GM12878 (cell line): Measurements from ENCODE around the gene CR2. TPM values are rescaled to one million over a fixed set of nuclear protein-coding genes. Genes with fewer than 3 reads are reported as not detected.

Source experiments
- ASH2L ChIP-seq: fragments of 300-600, 200-600 bp; sonication (generic); IDR thresholded peaks from 2 replicates; pipeline ENCODE4 v1.6.1; 2017; ENCODE audit warnings: low read depth, mild to moderate bottlenecking, borderline replicate concordance
- BHLHE40 ChIP-seq, 2 experiments: fragments of 450-650 bp in 1 of 2; IDR thresholded peaks; 2 replicates each; pipeline ENCODE4 v1.6.1; 2011 to 2017; ENCODE audit warnings: low read depth in 2 of 2, borderline replicate concordance in 1 of 2, improper control_type of control experiment in 1 of 2, low read length in 1 of 2, mild to moderate bottlenecking in 1 of 2
- CBX3 ChIP-seq: fragments of 200-600 bp; sonication (generic); IDR thresholded peaks from 2 replicates; pipeline ENCODE4 v1.6.1; 2016; ENCODE audit warnings: low read depth, borderline replicate concordance
- CREM ChIP-seq: IDR thresholded peaks from 2 replicates; pipeline ENCODE4 v1.6.1; 2014; ENCODE audit warnings: antibody characterized with exemption, low read depth
- FOXK2 ChIP-seq: fragments of 450-650 bp; IDR thresholded peaks from 2 replicates; pipeline ENCODE4 v1.6.1; 2017; ENCODE audit warnings: mild to moderate bottlenecking, moderate library complexity
- HSF1 ChIP-seq: fragments of 150-350 bp; IDR thresholded peaks from 2 replicates; pipeline ENCODE4 v1.6.1; 2014; ENCODE audit warnings: mild to moderate bottlenecking, low read depth, low read length
- IKZF2 ChIP-seq, 2 experiments: fragments of 450-650 bp; IDR thresholded peaks; 2 replicates each; pipeline ENCODE4 v1.6.1; 2017; ENCODE audit warnings: mild to moderate bottlenecking in 2 of 2, moderate library complexity in 2 of 2
- IRF3 ChIP-seq: fragments of 450-650 bp; IDR thresholded peaks from 2 replicates; pipeline ENCODE4 v1.6.1; 2014; ENCODE audit warnings: mild to moderate bottlenecking
- JUND ChIP-seq: IDR thresholded peaks from 2 replicates; pipeline ENCODE4 v1.6.1; 2012; ENCODE audit warnings: low read depth, mild to moderate bottlenecking, low read length, improper control_type of control experiment, moderate library complexity
- LARP7 ChIP-seq: fragments of 450-650 bp; IDR thresholded peaks from 2 replicates; pipeline ENCODE4 v1.6.1; 2017; ENCODE audit warnings: mild to moderate bottlenecking
- MEF2B ChIP-seq: fragments of 450-650 bp; IDR thresholded peaks from 2 replicates; pipeline ENCODE4 v1.6.1; 2018; ENCODE audit warnings: mild to moderate bottlenecking, moderate library complexity; ENCODE audit not compliant: partially characterized antibody, poor library complexity, severe bottlenecking
- MLLT1 ChIP-seq: fragments of 450-650 bp; IDR thresholded peaks from 2 replicates; pipeline ENCODE4 v1.6.1; 2016; ENCODE audit warnings: mild to moderate bottlenecking
- MXI1 ChIP-seq: fragments of 150-350 bp; IDR thresholded peaks from 2 replicates; pipeline ENCODE4 v1.6.1; 2011; ENCODE audit warnings: low read depth, mild to moderate bottlenecking, inconsistent platforms, low read length, improper control_type of control experiment
- PKNOX1 ChIP-seq: fragments of 450-650 bp; IDR thresholded peaks from 2 replicates; pipeline ENCODE4 v1.6.1; 2016; ENCODE audit warnings: mild to moderate bottlenecking
- REST ChIP-seq: IDR thresholded peaks from 2 replicates; pipeline ENCODE4 v1.6.1; 2012; ENCODE audit warnings: mild to moderate bottlenecking, low read depth, low read length
- SKIL ChIP-seq: fragments of 450-650 bp; IDR thresholded peaks from 2 replicates; pipeline ENCODE4 v1.6.1; 2017; ENCODE audit warnings: mild to moderate bottlenecking, low read depth, inconsistent platforms; ENCODE audit not compliant: poor library complexity, severe bottlenecking
- STAT1 ChIP-seq: fragments of 450-650 bp; conservative IDR thresholded peaks from 2 replicates; pipeline ENCODE4 v1.6.1; 2014; ENCODE audit warnings: antibody characterized with exemption, mild to moderate bottlenecking
- TCF3 ChIP-seq: IDR thresholded peaks from 2 replicates; pipeline ENCODE4 v1.6.1; 2012; ENCODE audit warnings: low read depth, mild to moderate bottlenecking, low read length, borderline replicate concordance; ENCODE audit not compliant: insufficient read depth
- ZNF24 ChIP-seq: fragments of 450-650 bp; IDR thresholded peaks from 2 replicates; pipeline ENCODE4 v1.6.1; 2017; ENCODE audit warnings: antibody characterized with exemption, mild to moderate bottlenecking
- polyA plus RNA-seq, 11 experiments: library from polyadenylated mRNA; depleted of rRNA in 4 of 11; unstranded in 6 of 11; stranded (reverse) in 5 of 11; fragments of >200 nt; fragmentation: Nextera tagmentation in 4 of 11; fragmentation: Illumina TruSeq in 1 of 11; extraction: Ambion mirVana in 4 of 11; extraction: Trizol in 1 of 11; gene quantifications; 1 replicate in 1 of 11; 2 replicates in 10 of 11; pipeline versions ENCODE4 v1.2.1 to v1.2.3, GENCODE V29; 2011 to 2016; ENCODE audit warnings: inconsistent platforms in 2 of 11, missing spikeins in 2 of 11, low read depth in 1 of 11
- total RNA-seq, 4 experiments: library from RNA; depleted of rRNA in 3 of 4; stranded (reverse); fragments of >200 nt in 3 of 4; fragmentation: Illumina TruSeq in 1 of 4; extraction: Trizol in 1 of 4; gene quantifications; 2 replicates each; pipeline versions ENCODE4 v1.2.1 to v1.2.3, GENCODE V29; 2013 to 2021

Gene CR2
- total and polyA plus RNA-seq, 10 of the 15 experiments (the other 5 are each of a cell fraction or from before 2014, with no cell fraction given): 2.2 to 72.8 (median 50.6) TPM

GRCh38 chr1:207414606-207415108 is 39.5 kb upstream of the CR2 start (continued):
- no peak for TF ChIP-seq IRF3
- peak; percentile 76 for TF ChIP-seq MEF2B
- no peak for TF ChIP-seq ZNF24
- TF ChIP-seq TCF3: peak; percentile 80; the same call in 1 of the 2 replicates
- peak; percentile 72; the same call in 1 of the 2 replicates for TF ChIP-seq MLLT1
- TF ChIP-seq STAT1: no peak
- TF ChIP-seq LARP7: peak; percentile 22; the same call in 1 of the 2 replicates
- peak; percentile 100 for TF ChIP-seq SKIL
- TF ChIP-seq ASH2L: no peak
- no peak for TF ChIP-seq CBX3
- no peak for TF ChIP-seq FOXK2
- no peak for TF ChIP-seq JUND
- peak; percentile 80 to 85 for TF ChIP-seq IKZF2 (IDR thresholded peaks at IDR 0.05)
- peak; percentile 84 for TF ChIP-seq PKNOX1
- TF ChIP-seq REST: no peak
- TF ChIP-seq CREM: peak; percentile 66
- no peak for TF ChIP-seq HSF1
- TF ChIP-seq MXI1: no peak
- peak; percentile 97 to 98 for TF ChIP-seq BHLHE40 (IDR thresholded peaks at IDR 0.05; ENCODE audit: borderline replicate concordance in 1 of 2, low read depth in 2 of 2, low read length in 1 of 2)
